K562 (cell line): ENCODE data around the gene RAB5B. TPM values are rescaled to one million over a fixed set of nuclear protein-coding genes. Genes with fewer than 3 reads are reported as not detected.

Source experiments
- ASH1L ChIP-seq: fragments of 450-650 bp; IDR thresholded peaks from 2 replicates; pipeline ENCODE4 v1.6.1; 2018; ENCODE audit warnings: borderline replicate concordance, mild to moderate bottlenecking, low read depth; ENCODE audit not compliant: partially characterized antibody
- CREB3L1 ChIP-seq: fragments of 450-650 bp; IDR thresholded peaks from 2 replicates; pipeline ENCODE4 v1.6.1; 2014; ENCODE audit warnings: low read depth, mild to moderate bottlenecking, moderate library complexity, borderline replicate concordance
- CTBP1 ChIP-seq: fragments of 450-650 bp; IDR thresholded peaks from 2 replicates; pipeline ENCODE4 v1.6.1; 2016; ENCODE audit warnings: borderline replicate concordance
- E2F3 ChIP-seq: fragments of 250-450 bp; sonication (Bioruptor Pico); IDR thresholded peaks from 2 replicates; pipeline ENCODE4 v1.4.0; 2020; ENCODE audit warnings: mild to moderate bottlenecking
- EGR1 ChIP-seq: fragments of 450-650 bp; conservative IDR thresholded peaks from 2 replicates; pipeline ENCODE4 v1.6.1; 2017; ENCODE audit warnings: mild to moderate bottlenecking
- ELF2 ChIP-seq: fragments of 250-450 bp; sonication (Bioruptor Pico); IDR thresholded peaks from 2 replicates; pipeline ENCODE4 v1.5.0; 2021; ENCODE audit warnings: mild to moderate bottlenecking
- FOXP4 ChIP-seq: sonication (generic); formaldehyde crosslinking; IDR thresholded peaks from 2 replicates; pipeline ENCODE4 v1.8.0; 2022; ENCODE audit warnings: mild to moderate bottlenecking, missing genetic modification reagents, borderline replicate concordance
- HCFC1 ChIP-seq: IDR thresholded peaks from 2 replicates; pipeline ENCODE4 v1.6.1; 2012; ENCODE audit warnings: low read depth, low read length, improper control_type of control experiment
- HMGN3 ChIP-seq: IDR thresholded peaks from 2 replicates; pipeline ENCODE4 v1.6.1; 2011; ENCODE audit warnings: borderline replicate concordance, low read depth, mild to moderate bottlenecking, mixed read lengths, low read length; ENCODE audit not compliant: insufficient read length; ENCODE audit errors: extremely low read depth
- KDM4B ChIP-seq, 2 experiments: fragments of 450-650 bp in 1 of 2; sonication (generic) in 1 of 2; IDR thresholded peaks; 2 replicates each; pipeline ENCODE4 v1.6.1; 2016 to 2017; ENCODE audit warnings: borderline replicate concordance in 2 of 2, antibody characterized with exemption in 1 of 2, low read depth in 1 of 2, mild to moderate bottlenecking in 1 of 2
- KLF6 ChIP-seq: fragments of 250-450 bp; sonication (Bioruptor Pico); IDR thresholded peaks from 2 replicates; pipeline ENCODE4 v1.4.0; 2020; ENCODE audit warnings: mild to moderate bottlenecking, moderate library complexity, borderline replicate concordance
- LCOR ChIP-seq: sonication (generic); formaldehyde crosslinking; IDR thresholded peaks from 2 replicates; pipeline ENCODE4 v1.8.0; 2022; ENCODE audit warnings: mild to moderate bottlenecking, missing genetic modification reagents
- MTA3 ChIP-seq: fragments of 450-650 bp; formaldehyde crosslinking; IDR thresholded peaks from 2 replicates; pipeline ENCODE4 v1.6.1; 2017; ENCODE audit warnings: mild to moderate bottlenecking, borderline replicate concordance
- PHB ChIP-seq: fragments of 250-450 bp; sonication (Bioruptor Pico); IDR thresholded peaks from 2 replicates; pipeline ENCODE4 v1.5.0; 2021
- RFX1 ChIP-seq: fragments of 450-650 bp; IDR thresholded peaks from 2 replicates; pipeline ENCODE4 v1.6.1; 2016; ENCODE audit warnings: mild to moderate bottlenecking, moderate library complexity
- RNF2 ChIP-seq: sonication (generic); IDR thresholded peaks from 2 replicates; pipeline ENCODE4 v1.6.1; 2016
- SP1 ChIP-seq: sonication (generic); formaldehyde crosslinking; IDR thresholded peaks from 2 replicates; pipeline ENCODE4 v1.8.1; 2022; ENCODE audit warnings: mild to moderate bottlenecking, missing genetic modification reagents
- SRF ChIP-seq, 2 experiments: fragments of 250-450, 450-650 bp in 1 of 2; sonication (Bioruptor Pico) in 1 of 2; sonication (generic) in 1 of 2; formaldehyde crosslinking; IDR thresholded peaks; 2 replicates each; pipeline versions ENCODE4 v1.5.0 to v1.5.1; 2020 to 2022; ENCODE audit warnings: mild to moderate bottlenecking in 1 of 2, missing genetic modification reagents in 1 of 2
- TBP ChIP-seq: optimal IDR thresholded peaks from 2 replicates; pipeline ENCODE3; 2011; ENCODE audit warnings: low read depth, low read length, improper control_type of control experiment
- TRIM24 ChIP-seq, 2 experiments: fragments of 450-650 bp; IDR thresholded peaks; 2 replicates each; pipeline ENCODE4 v1.6.1; 2016
- USF1 ChIP-seq: sonication (generic); formaldehyde crosslinking; IDR thresholded peaks from 2 replicates; pipeline ENCODE4 v1.9.0; 2022; ENCODE audit warnings: mild to moderate bottlenecking, missing genetic modification reagents
- ZBTB7A ChIP-seq: IDR thresholded peaks from 2 replicates; pipeline ENCODE4 v1.6.1; 2011; ENCODE audit warnings: low read depth, mild to moderate bottlenecking, low read length, moderate library complexity, borderline replicate concordance; ENCODE audit not compliant: control insufficient read depth
- ZC3H4 ChIP-seq: sonication (generic); formaldehyde crosslinking; IDR thresholded peaks from 2 replicates; pipeline ENCODE4 v1.9.0; 2021; ENCODE audit warnings: missing genetic modification reagents, borderline replicate concordance
- ZNF511 ChIP-seq: sonication (generic); formaldehyde crosslinking; IDR thresholded peaks from 2 replicates; pipeline ENCODE4 v1.8.0; 2022; ENCODE audit warnings: mild to moderate bottlenecking, missing genetic modification reagents
- polyA plus RNA-seq, 8 experiments: library from polyadenylated mRNA; depleted of rRNA in 4 of 8; stranded (reverse) in 5 of 8; unstranded in 3 of 8; fragments of >200 nt; fragmentation: Nextera tagmentation in 2 of 8; fragmentation: Illumina TruSeq in 1 of 8; extraction: Ambion mirVana in 2 of 8; extraction: Trizol in 1 of 8; gene quantifications; 2 replicates each; pipeline versions ENCODE4 v1.2.1 to v1.2.3, GENCODE V29; 2011 to 2014; ENCODE audit warnings: inconsistent platforms in 1 of 8, missing spikeins in 1 of 8
- total RNA-seq, 7 experiments: library from RNA; depleted of rRNA in 6 of 7; stranded (reverse); fragments of >200 nt in 6 of 7; fragmentation: Illumina TruSeq in 2 of 7; extraction: Trizol in 2 of 7; gene quantifications; 2 replicates each; pipeline versions ENCODE4 v1.2.1 to v1.2.3, GENCODE V29; 2011 to 2021; ENCODE audit warnings: low replicate concordance in 1 of 7

The RAB5B gene
- total and polyA plus RNA-seq, 9 of the 15 experiments (the other 6 are each of a cell fraction or from before 2014, with no cell fraction given): 6.8 to 73.8 (median 25.2) TPM

- TF ChIP-seq SRF (CRISPR knock-in tag; IDR thresholded peaks at IDR 0.05): peak in 1 of 2 experiments; percentile 13; a peak in 2 of 4 replicates
- TF ChIP-seq PHB (CRISPR knock-in tag): 0 out of 2 replicates have a peak, but pooled peaks have one; percentile 65
- 0 out of 2 replicates have a peak, but pooled peaks have one; percentile 58 for TF ChIP-seq E2F3 (CRISPR knock-in tag)
- peak; percentile 52; the same call in 1 of the 2 replicates for TF ChIP-seq RNF2
- TF ChIP-seq CTBP1: peak; percentile 56; the same call in 1 of the 2 replicates
- TF ChIP-seq LCOR (CRISPR knock-in tag): peak; percentile 90
- TF ChIP-seq SP1 (CRISPR knock-in tag): peak; percentile 99
- peak; percentile 80; the same call in 1 of the 2 replicates for TF ChIP-seq CREB3L1
- peak; percentile 54 for TF ChIP-seq RFX1
- peak; percentile 100 for TF ChIP-seq ASH1L
- TF ChIP-seq ZNF511 (CRISPR knock-in tag): peak; percentile 80; the same call in 1 of the 2 replicates
- TF ChIP-seq MTA3: peak; percentile 91; the same call in 1 of the 2 replicates
- peak; percentile 20; the same call in 1 of the 2 replicates for TF ChIP-seq FOXP4 (CRISPR knock-in tag)
- TF ChIP-seq USF1 (CRISPR knock-in tag): peak; percentile 70
- peak; percentile 41; the same call in 1 of the 2 replicates for TF ChIP-seq EGR1
- no peak for TF ChIP-seq TRIM24 (IDR thresholded peaks at IDR 0.05)
- peak in 1 of 2 experiments; percentile 80; a peak in 1 of 4 replicates for TF ChIP-seq KDM4B (IDR thresholded peaks at IDR 0.05; ENCODE audit: borderline replicate concordance in 2 of 2, low read depth in 1 of 2)
- peak; percentile 56; the same call in 1 of the 2 replicates for TF ChIP-seq ELF2 (CRISPR knock-in tag)
- peak; percentile 35 for TF ChIP-seq HMGN3
- TF ChIP-seq KLF6 (CRISPR knock-in tag): peak; percentile 28; the same call in 1 of the 2 replicates
- TF ChIP-seq HCFC1: peak; percentile 45
- TF ChIP-seq ZC3H4 (CRISPR knock-in tag): no peak
- peak; percentile 60; the same call in 1 of the 2 replicates for TF ChIP-seq ZBTB7A
- peak; percentile 81 for TF ChIP-seq TBP
Observed at GRCh38 chr12:55973599-55974307, at the start of gene RAB5B (continued).
